MCF 10A (cell line): ENCODE results near the gene FCAR. TPM values are rescaled to one million over a fixed set of nuclear protein-coding genes. Genes with fewer than 3 reads are reported as not detected.
A peak's percentile ranks its signal among the peaks of the same experiment; 100 is the strongest.
"Not testable (repeated sequence)": the region's sequence is repeated elsewhere in the genome, so short reads cannot be mapped to it uniquely, and the experiment has no call there.

Experiments used
- BruUV-seq: library from RNA; stranded (reverse); fragments of 400-500 nt; replicated peaks from 2 replicates; lab custom pipeline; 2021; lab: Mats Ljungman, UMichigan
- CTCF ChIA-PET: fragments of 300-600 bp; sonication (Branson Sonifier 250); formaldehyde crosslinking; extraction: SDS; loops from one replicate; lab custom pipeline; 2021; ENCODE audit warnings: antibody characterized with exemption, inconsistent platforms; lab: Yijun Ruan, JAX
- POLR2A ChIA-PET: fragments of 300-600, 350-650 bp; sonication (Branson Sonifier 250); formaldehyde crosslinking; extraction: SDS; loops from one replicate; lab custom pipeline; 2020; ENCODE audit warnings: antibody characterized with exemption, inconsistent platforms; lab: Yijun Ruan, JAX
- DNase-seq: peaks from one replicate; pipeline ENCODE4 v3.0.0-alpha.2; 2018; ENCODE audit not compliant: unreplicated experiment
- H3K27ac Mint-ChIP-seq: one replicate; pipeline ENCODE4 v1.8.0; 2022; ENCODE audit warnings: mild to moderate bottlenecking, low read depth, mixed read lengths; ENCODE audit not compliant: unreplicated experiment
- H3K27me3 Mint-ChIP-seq: one replicate; pipeline ENCODE4 v1.8.0; 2022; ENCODE audit warnings: mixed read lengths; ENCODE audit not compliant: insufficient read depth, unreplicated experiment
- H3K36me3 Mint-ChIP-seq: one replicate; pipeline ENCODE4 v1.8.0; 2022; ENCODE audit warnings: mild to moderate bottlenecking, moderate library complexity, mixed read lengths; ENCODE audit not compliant: insufficient read depth, unreplicated experiment
- H3K4me1 Mint-ChIP-seq: one replicate; pipeline ENCODE4 v1.8.0; 2022; ENCODE audit warnings: mixed read lengths; ENCODE audit not compliant: insufficient read depth, unreplicated experiment
- H3K4me3 Mint-ChIP-seq: one replicate; pipeline ENCODE4 v1.8.0; 2022; ENCODE audit warnings: mild to moderate bottlenecking, moderate library complexity, mixed read lengths; ENCODE audit not compliant: unreplicated experiment
- H3K9me3 Mint-ChIP-seq: one replicate; pipeline ENCODE4 v1.8.0; 2022; ENCODE audit warnings: mixed read lengths; ENCODE audit not compliant: unreplicated experiment
- intact Hi-C: fragments of 100-400 bp; cut with micrococcal nuclease; formaldehyde crosslinking; loops from 2 replicates; pipeline ENCODE4 v1.14.1; 2022
- total RNA-seq: library from RNA; stranded (reverse); gene quantifications from 2 replicates; pipeline ENCODE4 v1.2.3, GENCODE V29; 2022
- TF ChIP-seq, protein P1 (sequence below): fragments of 200-600 bp; IDR thresholded peaks from one replicate; pipeline ENCODE4 v1.8.0; 2022; ENCODE audit warnings: antibody characterized with exemption, mild to moderate bottlenecking; ENCODE audit not compliant: unreplicated experiment

FCAR gene
- total RNA-seq, 1 experiment from 2014 or later = not detected

DNA sequence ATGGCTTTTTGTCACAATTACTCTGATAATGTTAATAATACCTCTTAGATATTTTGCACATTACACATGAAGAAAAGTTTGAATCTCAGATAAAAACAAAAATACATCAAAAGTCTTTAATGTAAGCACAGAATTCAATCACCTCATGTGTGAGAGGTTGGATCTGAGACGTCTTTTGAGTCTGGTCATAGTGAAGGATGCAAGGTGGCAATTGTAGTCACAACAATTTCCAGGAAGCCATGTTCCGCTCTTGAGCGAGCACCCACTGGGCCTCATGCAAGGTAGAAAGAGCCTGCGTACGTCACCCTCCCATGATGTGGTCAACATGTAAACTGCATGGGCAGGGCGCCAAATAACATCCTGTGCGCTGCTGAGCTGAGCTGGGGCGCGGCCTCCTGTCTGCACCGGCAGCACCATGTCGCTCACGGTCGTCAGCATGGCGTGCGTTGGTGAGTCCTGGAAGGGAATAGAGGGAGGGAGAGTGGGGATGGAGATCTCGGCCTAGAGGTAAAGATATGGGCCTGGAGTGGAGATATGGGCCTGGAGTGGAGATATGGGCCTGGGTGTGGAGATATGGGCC lies 23.9 kb upstream of the FCAR start, which contains the start of gene KIR3DL2:
Gene KIR3DL2, plus strand, starts transcription at position 383 of the 580 bp plus-strand sequence. Its CDS starts 33 bp downstream, at position 416.
- H3K9me3 Mint-ChIP-seq = peaks cover 54% of the 10 kb centered on the region
- DNase-seq, H3K27me3 Mint-ChIP-seq, intact Hi-C loops, BruUV-seq, CTCF ChIA-PET, H3K27ac Mint-ChIP-seq, H3K36me3 Mint-ChIP-seq, H3K4me1 Mint-ChIP-seq, POLR2A ChIA-PET, H3K4me3 Mint-ChIP-seq: not testable (repeated sequence)

- H3K9me3 Mint-ChIP-seq = peaks cover 58% of the 10 kb centered on the region
- no peaks in the 10 kb centered on the region for H3K27me3 Mint-ChIP-seq
- no peaks in the 10 kb centered on the region for H3K36me3 Mint-ChIP-seq
- no TSS peak for BruUV-seq
- DNase-seq = no peak
- TF ChIP-seq, protein P1, sequence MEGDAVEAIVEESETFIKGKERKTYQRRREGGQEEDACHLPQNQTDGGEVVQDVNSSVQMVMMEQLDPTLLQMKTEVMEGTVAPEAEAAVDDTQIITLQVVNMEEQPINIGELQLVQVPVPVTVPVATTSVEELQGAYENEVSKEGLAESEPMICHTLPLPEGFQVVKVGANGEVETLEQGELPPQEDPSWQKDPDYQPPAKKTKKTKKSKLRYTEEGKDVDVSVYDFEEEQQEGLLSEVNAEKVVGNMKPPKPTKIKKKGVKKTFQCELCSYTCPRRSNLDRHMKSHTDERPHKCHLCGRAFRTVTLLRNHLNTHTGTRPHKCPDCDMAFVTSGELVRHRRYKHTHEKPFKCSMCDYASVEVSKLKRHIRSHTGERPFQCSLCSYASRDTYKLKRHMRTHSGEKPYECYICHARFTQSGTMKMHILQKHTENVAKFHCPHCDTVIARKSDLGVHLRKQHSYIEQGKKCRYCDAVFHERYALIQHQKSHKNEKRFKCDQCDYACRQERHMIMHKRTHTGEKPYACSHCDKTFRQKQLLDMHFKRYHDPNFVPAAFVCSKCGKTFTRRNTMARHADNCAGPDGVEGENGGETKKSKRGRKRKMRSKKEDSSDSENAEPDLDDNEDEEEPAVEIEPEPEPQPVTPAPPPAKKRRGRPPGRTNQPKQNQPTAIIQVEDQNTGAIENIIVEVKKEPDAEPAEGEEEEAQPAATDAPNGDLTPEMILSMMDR = no peak
- no peak overlapping the region for H3K4me3 Mint-ChIP-seq
- CTCF ChIA-PET = no interaction called here
- POLR2A ChIA-PET = no interaction called here
- H3K4me1 Mint-ChIP-seq = no peaks in the 10 kb centered on the region
- intact Hi-C loops = no loop called here
- no peak overlapping the region for H3K27ac Mint-ChIP-seq
Observed at GRCh38 chr19:54850930-54851329, 23.1 kb upstream of the FCAR start.

GRCh38 chr19:54851353-54851752 lies 22.7 kb upstream of the FCAR start:
- TF ChIP-seq, protein P1 = no peak
- BruUV-seq = no TSS peak
- Mint-ChIP-seq H3K4me3 (no peak overlapping the region), H3K9me3 (peaks cover 58% of the 10 kb centered on the region), H3K36me3 (no peaks in the 10 kb centered on the region), H3K27me3 (no peaks in the 10 kb centered on the region), H3K27ac (no peak overlapping the region), H3K4me1 (no peaks in the 10 kb centered on the region)
- DNase-seq = no peak
- ChIA-PET POLR2A (no interaction called here), CTCF (no interaction called here)
- intact Hi-C loops = no loop called here

DNA sequence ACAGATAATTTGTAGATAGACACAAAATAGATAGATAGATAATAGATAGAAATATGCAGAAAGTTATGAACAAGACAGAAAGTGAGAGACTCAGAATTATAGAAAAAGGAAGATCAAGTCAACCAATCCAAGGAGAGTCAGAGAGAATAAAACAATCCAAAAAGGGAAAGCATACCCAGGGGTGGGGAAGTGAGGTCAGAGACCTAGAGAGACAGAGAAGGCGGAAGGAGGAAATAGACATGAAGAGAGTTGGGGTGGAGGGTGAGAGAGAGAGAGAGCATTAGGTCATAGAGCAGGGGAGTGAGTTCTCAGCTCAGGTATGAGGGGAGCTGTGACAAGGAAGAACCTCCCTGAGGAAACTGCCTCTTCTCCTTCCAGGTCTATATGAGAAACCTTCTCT lies 18.8 kb upstream of the FCAR start:
- BruUV-seq, DNase-seq, POLR2A ChIA-PET, H3K4me3 Mint-ChIP-seq, CTCF ChIA-PET, intact Hi-C loops, H3K27me3 Mint-ChIP-seq, H3K27ac Mint-ChIP-seq, H3K36me3 Mint-ChIP-seq, H3K4me1 Mint-ChIP-seq: not testable (repeated sequence)
- peaks cover 50% of the 10 kb centered on the region for H3K9me3 Mint-ChIP-seq

GRCh38 chr19:54858476-54858875 lies 15.6 kb upstream of the FCAR start:
- H3K4me3 Mint-ChIP-seq, H3K27ac Mint-ChIP-seq, intact Hi-C loops, CTCF ChIA-PET, BruUV-seq, H3K4me1 Mint-ChIP-seq, DNase-seq, H3K27me3 Mint-ChIP-seq, H3K36me3 Mint-ChIP-seq: not testable (repeated sequence)
- H3K9me3 Mint-ChIP-seq = peaks cover 41% of the 10 kb centered on the region
- POLR2A ChIA-PET = interaction anchor here (0.7 to 1.1 kb wide), 2 partner anchors 23 to 33 kb away, joined by 3 to 5 read pairs; no protein-coding TSS in a partner anchor

DNA sequence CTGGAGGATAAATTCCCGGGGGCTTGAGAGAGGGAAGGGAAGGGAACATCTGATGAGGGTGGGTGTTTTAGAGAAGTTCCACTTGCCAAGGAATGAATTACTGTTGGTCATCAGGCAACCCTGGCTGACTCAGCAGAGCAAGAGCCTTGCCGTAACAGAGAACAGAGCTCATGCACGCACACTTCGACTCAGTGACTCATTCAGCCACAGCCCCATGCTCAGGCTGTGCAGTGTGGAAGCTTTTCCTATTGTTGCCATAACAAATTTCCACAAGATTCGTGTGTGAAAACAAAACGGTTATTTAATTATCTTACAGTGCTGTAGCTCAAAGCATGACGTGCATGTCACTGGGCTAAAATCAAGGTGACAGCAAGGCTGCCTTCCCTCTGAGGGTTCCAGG lies 14.6 kb upstream of the FCAR start:
- H3K4me1 Mint-ChIP-seq, BruUV-seq, CTCF ChIA-PET, intact Hi-C loops, H3K27ac Mint-ChIP-seq, H3K4me3 Mint-ChIP-seq, H3K36me3 Mint-ChIP-seq, H3K27me3 Mint-ChIP-seq: not testable (repeated sequence)
- H3K9me3 Mint-ChIP-seq = peaks cover 32% of the 10 kb centered on the region
- POLR2A ChIA-PET = interaction anchor here (0.7 to 1.4 kb wide), 4 partner anchors 12 to 34 kb away, joined by 3 to 5 read pairs (median 4); partner anchors contain the start of gene FCAR
- DNase-seq = peak; percentile 33

DNA sequence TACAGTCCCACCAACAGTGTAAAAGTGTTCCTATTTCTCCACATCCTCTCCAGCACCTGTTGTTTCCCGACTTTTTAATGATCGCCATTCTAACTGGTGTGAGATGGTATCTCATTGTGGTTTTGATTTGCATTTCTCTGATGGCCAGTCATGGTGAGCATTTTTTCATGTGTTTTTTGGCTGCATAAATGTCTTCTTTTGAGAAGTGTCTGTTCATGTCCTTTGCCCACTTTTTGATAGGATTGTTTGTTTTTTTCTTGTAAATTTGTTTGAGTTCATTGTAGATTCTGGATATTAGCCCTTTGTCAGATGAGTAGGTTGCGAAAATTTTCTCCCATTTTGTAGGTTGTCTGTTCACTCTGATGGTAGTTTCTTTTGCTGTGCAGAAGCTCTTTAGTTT lies 10.6 kb upstream of the FCAR start:
- BruUV-seq, POLR2A ChIA-PET, H3K36me3 Mint-ChIP-seq, H3K27ac Mint-ChIP-seq, CTCF ChIA-PET, H3K27me3 Mint-ChIP-seq, intact Hi-C loops, H3K4me3 Mint-ChIP-seq, DNase-seq, H3K4me1 Mint-ChIP-seq: not testable (repeated sequence)
- peaks cover 37% of the 10 kb centered on the region for H3K9me3 Mint-ChIP-seq
